DMS79 (cell line): ENCODE results near the gene SHPK.
A peak's percentile ranks its signal among the peaks of the same experiment; 100 is the strongest.

Experiments
- DNase-seq: peaks from one replicate; lab custom pipeline; 2025; lab: John Stamatoyannopoulos, UW

The SHPK gene

GRCh38 chr17:3627769-3628167 is 8.3 kb downstream of the SHPK start:
- DNase-seq: no peak

GRCh38 chr17:3626831-3627768 is 8.9 kb downstream of the SHPK start:
- peak; percentile 56 for DNase-seq

GRCh38 chr17:3622977-3623594 is 13.0 kb downstream of the SHPK start:
- no peak for DNase-seq

- DNase-seq: no peak
These were observed 14.8 kb downstream of the SHPK start for GRCh38 chr17:3621146-3621720.

- DNase-seq: no peak
These were observed 20.7 kb downstream of the SHPK start for GRCh38 chr17:3615160-3615870.

- DNase-seq: no peak
These were observed 22.9 kb downstream of the SHPK start for GRCh38 chr17:3613124-3613523.

GRCh38 chr17:3610523-3610922 is 25.5 kb downstream of the SHPK start:
- no peak for DNase-seq

- DNase-seq: no peak
These were observed 26.4 kb downstream of the SHPK start for GRCh38 chr17:3609689-3610088.

GRCh38 chr17:3603870-3604259 is 32.2 kb downstream of the SHPK start:
- no peak for DNase-seq

GRCh38 chr17:3603119-3603869 is 32.8 kb downstream of the SHPK start:
- DNase-seq: no peak

GRCh38 chr17:3602499-3602898 is 33.6 kb downstream of the SHPK start:
- no peak for DNase-seq

GRCh38 chr17:3600529-3601205 is 35.4 kb downstream of the SHPK start:
- DNase-seq: no peak

- DNase-seq: no peak
These were observed 38.0 kb downstream of the SHPK start for GRCh38 chr17:3598078-3598477.

- no peak for DNase-seq
These were observed 39.1 kb downstream of the SHPK start for GRCh38 chr17:3596804-3597464.

- peak; percentile 15 for DNase-seq
These were observed 41.1 kb downstream of the SHPK start for GRCh38 chr17:3594976-3595375.

- no peak for DNase-seq
These were observed 41.8 kb downstream of the SHPK start for GRCh38 chr17:3594051-3594800.

- no peak for DNase-seq
These were observed 42.7 kb downstream of the SHPK start for GRCh38 chr17:3593384-3593783.

- no peak for DNase-seq
These were observed 43.7 kb downstream of the SHPK start for GRCh38 chr17:3592216-3592860.

GRCh38 chr17:3590768-3591167 is 45.3 kb downstream of the SHPK start:
- no peak for DNase-seq
